ENCODE data around the gene CDH5.

DNA sequence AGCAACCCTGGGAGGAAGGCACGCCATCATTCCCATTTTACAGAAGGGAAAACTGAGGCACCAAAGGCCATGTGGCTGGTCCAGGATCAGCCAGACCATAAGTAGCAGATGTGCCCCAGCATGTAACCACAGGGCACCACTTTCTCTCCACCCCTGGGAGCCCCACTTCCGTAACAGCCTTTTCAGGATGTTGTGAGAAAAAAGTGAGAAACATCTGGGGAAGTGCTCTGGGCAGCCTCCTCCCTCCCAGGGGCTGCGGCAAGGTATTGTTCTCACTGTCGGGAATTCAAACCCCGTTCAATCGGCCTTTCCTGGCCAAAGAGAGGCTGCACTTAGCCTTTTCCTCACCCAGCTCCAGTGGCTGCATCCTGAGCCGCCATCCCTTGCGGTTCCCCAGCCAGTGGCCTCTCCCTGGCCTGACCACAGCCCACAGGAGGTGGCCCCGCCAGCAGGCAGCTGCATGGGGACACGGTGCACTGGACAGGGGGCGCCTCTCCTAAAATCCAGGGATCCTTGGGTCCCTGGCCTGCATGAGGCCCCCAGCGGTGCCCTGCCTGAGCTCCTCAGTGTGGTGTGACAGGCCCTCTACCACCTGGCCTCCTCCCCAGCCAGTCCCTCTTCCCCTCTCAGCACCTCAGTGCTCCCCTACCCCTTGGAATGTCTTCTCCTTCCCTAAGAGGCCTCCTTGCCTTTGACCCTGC, 5.7 kb upstream of the CDH5 start:
- no peak for TF ChIP-seq EZH2 (IDR thresholded peaks at IDR 0.05; ENCODE audit: low read length)
- TF ChIP-seq, protein P1, sequence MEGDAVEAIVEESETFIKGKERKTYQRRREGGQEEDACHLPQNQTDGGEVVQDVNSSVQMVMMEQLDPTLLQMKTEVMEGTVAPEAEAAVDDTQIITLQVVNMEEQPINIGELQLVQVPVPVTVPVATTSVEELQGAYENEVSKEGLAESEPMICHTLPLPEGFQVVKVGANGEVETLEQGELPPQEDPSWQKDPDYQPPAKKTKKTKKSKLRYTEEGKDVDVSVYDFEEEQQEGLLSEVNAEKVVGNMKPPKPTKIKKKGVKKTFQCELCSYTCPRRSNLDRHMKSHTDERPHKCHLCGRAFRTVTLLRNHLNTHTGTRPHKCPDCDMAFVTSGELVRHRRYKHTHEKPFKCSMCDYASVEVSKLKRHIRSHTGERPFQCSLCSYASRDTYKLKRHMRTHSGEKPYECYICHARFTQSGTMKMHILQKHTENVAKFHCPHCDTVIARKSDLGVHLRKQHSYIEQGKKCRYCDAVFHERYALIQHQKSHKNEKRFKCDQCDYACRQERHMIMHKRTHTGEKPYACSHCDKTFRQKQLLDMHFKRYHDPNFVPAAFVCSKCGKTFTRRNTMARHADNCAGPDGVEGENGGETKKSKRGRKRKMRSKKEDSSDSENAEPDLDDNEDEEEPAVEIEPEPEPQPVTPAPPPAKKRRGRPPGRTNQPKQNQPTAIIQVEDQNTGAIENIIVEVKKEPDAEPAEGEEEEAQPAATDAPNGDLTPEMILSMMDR (optimal IDR thresholded peaks at IDR 0.05 in 1 of 3, IDR thresholded peaks at IDR 0.05 in 1 of 3, conservative IDR thresholded peaks at IDR 0.05 in 1 of 3; ENCODE audit: extremely low read depth in 1 of 3, insufficient read depth in 2 of 3, low read length in 3 of 3), result no peak

All from keratinocyte (primary cell).